ENCODE data around the gene GPAT2.
"Not testable (repeated sequence)": the region's sequence is repeated elsewhere in the genome, so short reads cannot be mapped to it uniquely, and the experiment has no call there.

DNA sequence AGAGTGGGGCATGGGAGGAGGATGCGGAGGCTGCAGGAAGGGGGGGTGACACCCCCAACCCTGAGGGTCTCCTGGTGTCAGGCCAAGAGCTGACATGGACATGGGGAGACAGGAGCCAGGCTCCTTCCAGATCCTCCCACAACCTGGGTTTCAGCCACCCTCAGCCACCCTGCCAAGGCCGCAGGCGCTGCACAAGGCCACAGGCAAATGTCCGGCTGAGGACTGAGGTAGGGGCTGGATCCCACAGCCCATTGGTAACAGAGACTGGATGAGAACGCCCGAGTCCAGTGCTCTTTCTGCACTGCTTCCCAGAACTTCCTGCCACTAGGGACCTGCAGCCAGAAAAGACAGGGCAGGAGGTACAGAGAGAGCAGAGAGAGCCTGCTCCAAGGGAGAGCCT, 24.7 kb upstream of the GPAT2 start:
- TF ChIP-seq, protein P1, sequence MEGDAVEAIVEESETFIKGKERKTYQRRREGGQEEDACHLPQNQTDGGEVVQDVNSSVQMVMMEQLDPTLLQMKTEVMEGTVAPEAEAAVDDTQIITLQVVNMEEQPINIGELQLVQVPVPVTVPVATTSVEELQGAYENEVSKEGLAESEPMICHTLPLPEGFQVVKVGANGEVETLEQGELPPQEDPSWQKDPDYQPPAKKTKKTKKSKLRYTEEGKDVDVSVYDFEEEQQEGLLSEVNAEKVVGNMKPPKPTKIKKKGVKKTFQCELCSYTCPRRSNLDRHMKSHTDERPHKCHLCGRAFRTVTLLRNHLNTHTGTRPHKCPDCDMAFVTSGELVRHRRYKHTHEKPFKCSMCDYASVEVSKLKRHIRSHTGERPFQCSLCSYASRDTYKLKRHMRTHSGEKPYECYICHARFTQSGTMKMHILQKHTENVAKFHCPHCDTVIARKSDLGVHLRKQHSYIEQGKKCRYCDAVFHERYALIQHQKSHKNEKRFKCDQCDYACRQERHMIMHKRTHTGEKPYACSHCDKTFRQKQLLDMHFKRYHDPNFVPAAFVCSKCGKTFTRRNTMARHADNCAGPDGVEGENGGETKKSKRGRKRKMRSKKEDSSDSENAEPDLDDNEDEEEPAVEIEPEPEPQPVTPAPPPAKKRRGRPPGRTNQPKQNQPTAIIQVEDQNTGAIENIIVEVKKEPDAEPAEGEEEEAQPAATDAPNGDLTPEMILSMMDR (IDR thresholded peaks at IDR 0.05; ENCODE audit: low read length) = not testable (repeated sequence)
- not testable (repeated sequence) for TF ChIP-seq EZH2 (IDR thresholded peaks at IDR 0.05; ENCODE audit: borderline replicate concordance, low read length)

Measured in OCI-LY1 (cell line).